Kidney (tissue), 14 donors: ENCODE data around the gene ANAPC4. TPM values are rescaled to one million over a fixed set of nuclear protein-coding genes. Genes with fewer than 3 reads are reported as not detected.

Source experiments
- DNase-seq, 5 donors: peaks; one replicate each; pipeline ENCODE4 v3.0.0-alpha.2; 2013 to 2020
- FAIRE-seq: peaks from 2 replicates; lab custom pipeline; 2012; peaks lifted over from hg19 to GRCh38; lab: Jason Lieb, UNC
- H3K27ac ChIP-seq, 2 donors: one replicate each; pipeline ENCODE4 v1.7.0; 2013; ENCODE audit warnings: low read depth in 2 of 2, low read length in 2 of 2, inconsistent platforms in 1 of 2
- H3K27me3 ChIP-seq: one replicate; pipeline ENCODE4 v1.7.1; 2013; ENCODE audit warnings: low read length, inconsistent platforms; ENCODE audit not compliant: control insufficient read depth, insufficient read depth
- H3K36me3 ChIP-seq, 3 donors: one replicate each; pipeline versions ENCODE4 v1.7.0 to v1.7.1; 2013; ENCODE audit warnings: low read length in 3 of 3, control low read depth in 1 of 3, inconsistent platforms in 1 of 3; ENCODE audit not compliant: insufficient read depth in 3 of 3, control insufficient read depth in 2 of 3
- H3K4me1 ChIP-seq, 3 donors: one replicate each; pipeline versions ENCODE4 v1.7.0 to v1.7.1; 2013; ENCODE audit warnings: low read length in 3 of 3, inconsistent platforms in 1 of 3, low read depth in 1 of 3; ENCODE audit not compliant: control insufficient read depth in 2 of 3, insufficient read depth in 2 of 3
- H3K4me3 ChIP-seq, 3 donors: one replicate each; pipeline versions ENCODE4 v1.7.0 to v1.8.1; 2013; ENCODE audit warnings: low read length in 3 of 3, control low read depth in 1 of 3, inconsistent platforms in 1 of 3
- H3K9ac ChIP-seq, 3 donors: one replicate each; pipeline versions ENCODE4 v1.7.0 to v1.7.1; 2013; ENCODE audit warnings: low read length in 3 of 3, control low read depth in 1 of 3, inconsistent platforms in 1 of 3
- H3K9me3 ChIP-seq, 3 donors: one replicate each; pipeline versions ENCODE4 v1.7.0 to v1.7.1; 2013; ENCODE audit warnings: low read length in 3 of 3, control low read depth in 1 of 3, inconsistent platforms in 1 of 3; ENCODE audit not compliant: control insufficient read depth in 2 of 3, insufficient read depth in 1 of 3
- CTCF ChIP-seq: IDR thresholded peaks from 3 replicates; pipeline ENCODE4 v1.5.1; 2012; ENCODE audit warnings: mild to moderate bottlenecking, moderate library complexity, borderline replicate concordance; ENCODE audit not compliant: insufficient read depth; ENCODE audit errors: extremely low read depth
- intact Hi-C: fragments of 100-400 bp; cut with DNase I; formaldehyde crosslinking; loops from one replicate; pipeline ENCODE4 v1.11.1; 2022
- polyA plus RNA-seq: library from polyadenylated mRNA; stranded (reverse); fragments of 350-450 nt; fragmentation: Illumina TruSeq; extraction: RNeasy Lipid Tissue Mini Kit (QIAGEN cat#74804); gene quantifications from one replicate; pipeline ENCODE4 v1.2.3, GENCODE V29; 2014; ENCODE audit warnings: low read depth, low replicate concordance; ENCODE audit not compliant: insufficient read depth
- total RNA-seq: library from RNA; stranded (reverse); fragmentation: NEBNext Ultra II Directional; extraction: Animal tissue kit (Norgen Biotek cat#: 25700); gene quantifications from one replicate; pipeline ENCODE4 v1.2.1, GENCODE V29; 2021
- donor health status: control.
- donor health status: control.
- donor health status: control.
- donor health status: control.
- donor health status: control.
- donor health status: DM: yes; HTN: yes; CAD: no.
- donor health status: Normal renal cell carcinoma (clear cell type).

The ANAPC4 gene
- total and polyA plus RNA-seq, 2 donors from 2014 or later: 16.6 to 28.4 TPM

DNA sequence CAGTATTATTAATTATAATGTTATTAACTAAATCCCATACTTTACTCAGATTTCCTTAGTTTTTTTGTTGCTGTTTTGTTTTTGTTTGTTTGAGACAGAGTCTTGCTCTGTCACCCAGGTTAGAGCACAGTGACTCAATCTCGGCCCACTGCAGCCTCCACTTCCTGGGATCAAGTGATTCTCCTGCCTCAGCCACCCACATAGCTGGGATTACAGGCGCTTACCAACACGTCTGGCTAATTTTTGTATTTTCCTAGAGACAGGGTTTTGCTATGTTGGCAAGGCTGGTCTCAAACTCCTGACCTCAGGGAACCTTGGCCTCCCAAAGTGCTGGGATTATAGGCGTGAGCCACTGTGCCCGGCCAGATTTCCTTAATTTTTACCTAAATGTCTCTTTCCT, 72.2 kb downstream of the ANAPC4 start:
- no peaks in the 10 kb centered on the region for H3K36me3 ChIP-seq
- H3K27me3 ChIP-seq: no peaks in the 10 kb centered on the region
- no peak overlapping the region for H3K9ac ChIP-seq
- H3K4me3 ChIP-seq: no peak overlapping the region
- no peak overlapping the region for H3K27ac ChIP-seq
- DNase-seq (no peak), FAIRE-seq (no peak)
- no peaks in the 10 kb centered on the region for H3K9me3 ChIP-seq
- intact Hi-C loops: no loop called here
- H3K4me1 ChIP-seq: no peaks in the 10 kb centered on the region
- no peak for TF ChIP-seq CTCF

- no peak for TF ChIP-seq CTCF
- no peak for FAIRE-seq
- H3K9me3 ChIP-seq: no peaks in the 10 kb centered on the region
- DNase-seq: no peak
- no peak overlapping the region for H3K9ac ChIP-seq
- H3K4me1 ChIP-seq: no peaks in the 10 kb centered on the region
- intact Hi-C loops: no loop called here
- no peak overlapping the region for H3K4me3 ChIP-seq
- no peaks in the 10 kb centered on the region for H3K36me3 ChIP-seq
- no peaks in the 10 kb centered on the region for H3K27me3 ChIP-seq
- no peak overlapping the region for H3K27ac ChIP-seq
Measured at GRCh38 chr4:25449688-25450087, 72.6 kb downstream of the ANAPC4 start.

DNA sequence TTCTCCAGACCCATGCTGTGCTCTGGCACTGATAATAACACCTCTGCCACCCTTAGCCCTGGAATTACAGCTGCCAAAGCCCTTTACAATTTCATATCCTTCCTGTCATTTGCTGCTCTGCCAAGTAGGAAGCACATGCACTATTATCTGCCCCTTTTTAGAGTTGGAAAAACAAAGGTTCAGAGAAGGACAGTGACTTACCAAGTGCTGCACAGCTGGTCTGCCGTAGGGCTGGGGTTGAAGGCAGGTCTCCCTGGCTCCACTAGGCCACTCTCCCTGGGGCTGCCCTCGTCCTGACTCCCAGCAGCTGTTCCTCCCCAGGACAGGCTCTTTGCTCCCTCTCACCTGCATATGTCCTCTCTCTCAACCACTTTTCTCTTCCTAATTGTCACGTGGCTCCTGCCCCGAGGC, 73.4 kb downstream of the ANAPC4 start:
- no peak overlapping the region for H3K9ac ChIP-seq
- DNase-seq (no peak), FAIRE-seq (no peak)
- no peaks in the 10 kb centered on the region for H3K27me3 ChIP-seq
- intact Hi-C loops: no loop called here
- no peaks in the 10 kb centered on the region for H3K4me1 ChIP-seq
- TF ChIP-seq CTCF: no peak
- H3K9me3 ChIP-seq: no peaks in the 10 kb centered on the region
- H3K27ac ChIP-seq: no peak overlapping the region
- no peaks in the 10 kb centered on the region for H3K36me3 ChIP-seq
- no peak overlapping the region for H3K4me3 ChIP-seq

DNA sequence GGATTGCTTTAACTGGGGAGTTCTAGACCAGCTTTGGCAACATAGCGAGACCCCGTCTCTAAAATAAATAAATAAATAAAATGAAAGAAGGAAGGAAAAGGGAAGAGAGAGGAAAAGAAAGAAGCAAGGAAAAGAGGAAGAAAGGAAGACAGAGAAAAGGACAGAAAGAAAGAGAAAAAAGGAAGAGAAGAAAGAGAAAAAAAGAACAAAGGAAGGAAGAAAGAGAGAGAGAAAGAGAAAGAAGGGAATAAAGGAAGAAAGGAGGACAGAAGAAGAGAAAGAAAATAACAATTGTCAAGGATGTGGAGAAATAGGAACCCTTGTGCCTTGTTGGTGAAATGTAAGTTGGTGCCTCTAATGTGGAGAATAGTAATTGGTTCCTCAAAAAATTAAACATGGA, 74.6 kb downstream of the ANAPC4 start:
- no peak overlapping the region for H3K27ac ChIP-seq
- no peaks in the 10 kb centered on the region for H3K27me3 ChIP-seq
- no peak overlapping the region for H3K4me3 ChIP-seq
- no peaks in the 10 kb centered on the region for H3K4me1 ChIP-seq
- H3K9me3 ChIP-seq: no peaks in the 10 kb centered on the region
- intact Hi-C loops: no loop called here
- no peaks in the 10 kb centered on the region for H3K36me3 ChIP-seq
- DNase-seq (no peak), FAIRE-seq (no peak)
- no peak for TF ChIP-seq CTCF
- H3K9ac ChIP-seq: no peak overlapping the region
